ENCODE measurements around the gene CFAP58. TPM values are rescaled to one million over a fixed set of nuclear protein-coding genes. Genes with fewer than 3 reads are reported as not detected.

The CFAP58 gene
- total and polyA plus RNA-seq, 2 donors (not counting 1 experiment from before 2014, with no cell fraction given), result not detected

- no peak overlapping the region for H3K4me3 ChIP-seq (ENCODE audit: control extremely low read depth in 1 of 5, extremely low read depth in 1 of 5, insufficient read depth in 1 of 5, low read depth in 2 of 5, low read length in 4 of 5)
These were observed 28.7 kb upstream of the CFAP58 start for GRCh38 chr10:104324931-104325330.

More at GRCh38 chr10:104324931-104325330, 28.7 kb upstream of the CFAP58 start:
- Histone ChIP-seq H4K20me1 (ENCODE audit: control insufficient read depth, insufficient read depth, low read length, poor library complexity, severe bottlenecking) (peaks cover 100% of the 10 kb centered on the region), H3K4me1 (ENCODE audit: control insufficient read depth in 2 of 2, insufficient read depth in 2 of 2, low read length in 2 of 2) (peaks cover 94 to 98% of the 10 kb centered on the region in 2 donors), H3K27ac (ENCODE audit: low read length in 2 of 2) (peak overlapping the region in 1 of 2 donors; percentile 68), H3K27me3 (replicated peaks in 1 of 4; ENCODE audit: control extremely low read depth in 1 of 4, control insufficient read depth in 3 of 4, insufficient read depth in 4 of 4, low read length in 3 of 4) (no peaks in the 10 kb centered on the region), H3K36me3 (replicated peaks in 1 of 2; ENCODE audit: control extremely low read depth in 1 of 2, control insufficient read depth in 1 of 2, extremely low read depth in 1 of 2, insufficient read depth in 2 of 2, low read length in 1 of 2) (peaks cover 0 to 13% of the 10 kb centered on the region in 2 experiments), H3K9me3 (ENCODE audit: control extremely low read depth in 1 of 3, control insufficient read depth in 2 of 3, insufficient read depth in 1 of 3, low read length in 2 of 3) (peaks cover 0 to 4% (median 0%) of the 10 kb centered on the region in 3 donors), H2AFZ (ENCODE audit: insufficient read depth, low read depth, low read length, poor library complexity, severe bottlenecking) (no peak overlapping the region), H3K9ac (ENCODE audit: low read length) (no peak overlapping the region), H3K79me2 (ENCODE audit: control insufficient read depth, insufficient read depth, low read length) (peaks cover 100% of the 10 kb centered on the region), H3K4me2 (replicated peaks; ENCODE audit: low read depth, low read length, poor library complexity, severe bottlenecking) (peak overlapping the region; percentile 72)
- DNase-seq (no peak), ATAC-seq (ENCODE audit: low read depth) (no peak)
- Mint-ChIP-seq H3K27me3 (no peaks in the 10 kb centered on the region), H3K27ac (peak overlapping the region; percentile 81), H3K9me3 (ENCODE audit: insufficient read depth) (no peaks in the 10 kb centered on the region), H3K4me1 (peaks cover 94% of the 10 kb centered on the region), H3K4me3 (peak overlapping the region; percentile 78)
- WGBS (ENCODE audit: insufficient coverage), result 100% methylated on average over 5 of the region's 10 CpGs
- ChIA-PET CTCF (interaction anchor here (0.6 to 23.3 kb wide), 4 partner anchors 12 to 1295 kb away, joined by 3 to 594 read pairs (median 56); partner anchors contain the start of gene CFAP58), POLR2A (no interaction called here)
- TF ChIP-seq EZH2 (IDR thresholded peaks at IDR 0.05; ENCODE audit: borderline replicate concordance, insufficient read depth, low read depth, low read length, poor library complexity, severe bottlenecking) (no peak), CTCF (IDR thresholded peaks at IDR 0.05) (no peak)
- intact Hi-C loops (cut with micrococcal nuclease), result loop anchor here (1.0 kb wide), 1 partner anchor 13 kb away; the partner anchor contains the start of gene ITPRIP

All from B cell (primary cell).